Raji (cell line): ENCODE data around the gene STARD7.

Source experiments
- POLR2A ChIP-seq: IDR thresholded peaks from 2 replicates; pipeline ENCODE4 v1.6.1; 2011; ENCODE audit warnings: low read depth, low read length, control low read depth; ENCODE audit not compliant: insufficient read depth

Gene STARD7

DNA sequence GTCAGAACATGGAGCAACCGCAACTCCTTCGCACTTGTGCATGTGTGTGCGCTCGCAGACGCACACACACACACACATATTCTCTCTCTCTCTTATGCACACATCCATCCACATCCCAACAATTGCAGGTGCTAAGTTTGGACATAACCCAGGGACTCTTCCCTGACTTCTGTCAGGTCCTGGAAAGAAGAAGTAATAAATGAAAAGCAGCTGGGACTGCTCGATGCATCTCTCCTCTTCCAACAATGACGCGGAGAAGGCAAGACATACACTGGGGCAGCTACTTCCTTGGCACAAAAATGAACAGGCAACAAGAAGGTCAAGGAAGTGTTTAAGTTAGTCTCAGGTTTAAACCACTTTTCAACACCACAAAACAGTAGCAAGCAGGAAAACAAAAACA, 23.6 kb downstream of the STARD7 start:
- TF ChIP-seq POLR2A, result no peak

- TF ChIP-seq POLR2A, result no peak
Observed at GRCh38 chr2:96184188-96184587, 24.4 kb downstream of the STARD7 start.

- no peak for TF ChIP-seq POLR2A
Observed at GRCh38 chr2:96181529-96181928, 27.1 kb downstream of the STARD7 start.

GRCh38 chr2:96180521-96180920, 28.1 kb downstream of the STARD7 start:
- no peak for TF ChIP-seq POLR2A

- no peak for TF ChIP-seq POLR2A
Observed at GRCh38 chr2:96180002-96180401, 28.6 kb downstream of the STARD7 start.

DNA sequence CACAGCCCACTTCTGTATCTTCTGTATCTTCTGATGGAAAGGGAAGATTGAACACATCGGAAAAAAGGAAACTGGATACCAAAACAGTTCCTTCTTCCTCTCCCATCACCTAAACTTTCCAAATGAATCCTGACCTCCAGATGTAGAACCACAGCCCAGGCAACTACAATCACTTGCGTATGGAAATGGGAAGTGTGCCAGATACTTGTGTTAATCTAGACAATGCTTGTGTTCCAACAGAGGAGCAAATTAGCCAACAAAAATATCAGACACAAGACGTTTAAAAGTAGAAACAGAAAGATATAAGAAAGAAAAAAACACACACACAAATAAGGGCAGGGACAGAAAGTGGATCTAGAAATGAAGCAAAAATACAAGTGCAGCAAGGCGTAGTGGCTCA, 32.0 kb downstream of the STARD7 start:
- TF ChIP-seq POLR2A, result no peak

DNA sequence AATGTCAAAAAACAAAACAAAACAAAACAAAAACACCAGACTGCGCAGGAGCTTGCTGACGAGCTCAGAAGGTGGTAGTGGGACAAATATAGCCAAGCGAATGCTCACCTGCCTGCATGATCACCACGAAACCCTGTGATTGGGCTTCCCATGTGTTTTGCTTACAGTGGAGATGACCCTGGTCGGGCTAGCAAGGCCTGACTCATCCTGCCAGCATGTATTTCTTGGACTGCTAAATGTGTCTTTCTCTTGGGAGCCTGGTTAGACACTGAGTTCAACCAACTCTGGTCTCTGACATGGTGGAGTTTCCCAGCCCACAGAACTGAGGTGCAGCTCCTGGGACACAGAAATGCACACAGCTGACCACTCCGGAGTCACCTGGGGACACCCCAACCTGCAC, 32.7 kb downstream of the STARD7 start:
- no peak for TF ChIP-seq POLR2A

GRCh38 chr2:96174251-96175144, 34.1 kb downstream of the STARD7 start:
- 0 out of 2 replicates have a peak, but pooled peaks have one; percentile 33 for TF ChIP-seq POLR2A

DNA sequence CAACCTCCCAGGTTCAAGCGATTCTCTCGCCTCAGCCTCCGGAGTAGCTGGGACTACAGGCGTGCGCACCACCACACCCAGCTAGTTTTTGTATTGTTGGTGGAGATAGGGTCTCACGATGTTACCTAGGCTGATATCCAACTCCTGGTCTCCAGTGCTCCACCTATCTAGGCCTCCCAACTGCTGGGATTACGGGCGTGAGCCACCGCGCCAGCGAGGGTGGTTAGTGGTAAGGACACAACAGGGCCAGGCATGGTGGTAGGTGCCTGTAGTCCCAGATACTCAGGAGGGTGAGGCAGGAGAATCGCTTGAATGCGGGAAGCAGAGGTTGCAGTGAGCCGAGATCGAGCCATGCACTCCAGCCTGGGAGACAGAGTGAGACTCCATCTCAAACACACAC, 36.8 kb downstream of the STARD7 start:
- no peak for TF ChIP-seq POLR2A

DNA sequence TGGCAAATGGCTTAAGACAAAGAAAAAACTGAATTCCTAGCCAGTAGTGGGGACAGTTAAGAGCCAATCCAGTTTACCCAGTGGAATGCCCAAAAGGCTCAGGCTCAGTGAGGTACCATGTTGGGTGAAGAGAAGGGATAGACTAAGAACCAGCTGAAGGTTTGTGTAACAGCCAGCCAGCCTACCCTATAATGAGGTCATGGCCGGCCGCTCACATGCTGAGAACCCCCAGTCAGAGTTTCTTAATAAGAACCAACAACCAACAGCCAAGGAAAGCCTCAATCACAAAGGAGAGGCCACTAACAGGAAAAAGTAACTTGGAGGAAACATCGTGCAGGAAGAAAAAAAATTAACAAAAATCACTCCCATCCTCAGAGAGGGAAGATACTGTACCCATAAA, 38.0 kb downstream of the STARD7 start:
- no peak for TF ChIP-seq POLR2A

- TF ChIP-seq POLR2A, result no peak
Observed at GRCh38 chr2:96169868-96170507, 38.6 kb downstream of the STARD7 start.

DNA sequence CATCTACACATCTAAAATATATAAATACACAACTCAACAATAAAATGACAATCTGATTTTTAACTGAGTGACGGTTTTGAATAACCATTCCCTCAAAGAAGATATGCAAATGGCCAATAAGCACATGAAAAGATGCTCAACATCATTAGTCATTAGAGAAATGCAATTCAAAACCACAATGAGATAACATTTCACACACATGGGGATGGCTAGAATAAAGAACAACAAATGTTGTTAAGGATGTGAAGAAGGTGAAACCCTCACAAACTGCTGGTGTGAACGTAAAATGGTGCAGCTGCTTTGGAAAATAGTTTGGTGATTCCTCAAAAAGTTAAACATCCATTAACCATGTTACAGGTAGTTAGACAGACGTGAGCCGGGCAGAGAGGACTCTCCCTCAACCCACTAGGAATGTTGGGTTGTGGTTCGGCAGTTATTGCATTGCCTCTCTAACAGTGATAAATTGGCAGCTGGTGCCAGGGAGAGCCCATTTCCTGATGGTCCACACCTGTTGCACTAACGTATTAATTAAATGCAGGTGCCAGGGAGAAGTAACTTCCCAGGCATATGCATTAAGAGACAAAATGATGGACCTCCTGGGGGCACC, 41.1 kb downstream of the STARD7 start:
- TF ChIP-seq POLR2A, result no peak

DNA sequence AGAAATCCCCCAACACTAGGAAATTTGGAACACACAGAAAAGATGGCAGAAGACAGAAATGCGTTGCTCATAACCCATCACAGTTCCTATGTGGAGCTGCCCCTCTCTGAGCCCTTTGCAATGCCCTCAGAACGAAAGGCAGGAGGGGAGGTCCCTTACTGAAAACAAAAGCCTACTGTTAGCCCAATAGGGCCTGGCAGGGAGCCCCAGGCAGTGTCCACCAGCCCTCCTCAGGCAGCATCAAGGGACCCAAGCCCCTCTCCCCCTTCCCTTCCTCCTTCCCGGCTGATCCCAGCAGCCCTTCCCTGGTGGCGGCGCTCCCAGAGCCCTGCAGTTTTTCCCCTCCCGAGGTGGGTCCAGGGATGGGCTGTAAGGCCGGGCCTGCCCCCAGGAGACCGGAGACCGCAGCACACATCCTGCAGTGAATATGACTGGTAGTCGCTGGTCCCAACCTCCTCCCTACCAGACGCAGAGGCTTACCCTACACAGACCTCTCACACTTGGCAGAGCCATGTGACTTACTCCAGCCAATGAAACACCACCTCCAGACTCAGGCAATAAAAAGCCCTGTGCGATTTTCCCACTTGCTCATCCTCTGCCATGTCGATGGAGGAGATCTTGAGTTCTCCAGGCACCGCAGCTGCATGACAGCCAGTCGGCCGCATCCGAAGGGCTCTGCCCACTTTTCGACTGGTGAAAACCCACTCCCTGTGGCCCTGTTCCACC, 44.0 kb downstream of the STARD7 start:
- TF ChIP-seq POLR2A, result peak; percentile 86

DNA sequence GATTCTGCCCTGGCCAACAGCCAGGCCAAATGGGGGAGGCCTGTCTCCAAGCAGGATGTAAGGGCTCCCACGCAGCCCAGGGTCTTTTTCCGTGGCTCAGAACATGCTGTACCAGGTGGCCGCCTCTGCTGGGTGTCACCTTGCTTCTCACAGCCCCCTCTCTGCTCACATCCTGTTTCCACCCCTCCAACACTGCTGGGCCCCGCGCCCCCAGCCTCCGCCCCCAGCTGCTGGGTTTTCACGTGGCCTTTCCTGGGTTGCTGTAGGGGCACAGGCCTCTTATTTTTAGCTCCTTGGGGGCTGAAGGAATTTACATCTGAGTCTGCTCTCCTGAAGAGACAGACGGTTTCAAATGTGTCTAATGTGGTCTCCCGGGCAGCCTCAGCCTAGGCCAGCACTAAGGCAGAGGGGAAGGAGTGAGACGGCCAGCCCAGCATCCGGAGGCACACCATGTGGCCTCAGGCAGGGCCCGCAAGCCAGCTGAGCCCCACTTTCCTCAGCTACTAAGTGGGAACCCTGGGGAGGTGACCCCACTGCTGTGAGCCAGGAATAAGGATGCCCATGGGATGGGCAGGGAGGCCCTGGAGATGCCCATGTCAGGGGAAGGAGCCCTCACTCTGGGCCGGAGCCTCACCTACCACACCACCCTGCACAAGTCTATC, 44.7 kb downstream of the STARD7 start:
- peak; percentile 73 for TF ChIP-seq POLR2A

DNA sequence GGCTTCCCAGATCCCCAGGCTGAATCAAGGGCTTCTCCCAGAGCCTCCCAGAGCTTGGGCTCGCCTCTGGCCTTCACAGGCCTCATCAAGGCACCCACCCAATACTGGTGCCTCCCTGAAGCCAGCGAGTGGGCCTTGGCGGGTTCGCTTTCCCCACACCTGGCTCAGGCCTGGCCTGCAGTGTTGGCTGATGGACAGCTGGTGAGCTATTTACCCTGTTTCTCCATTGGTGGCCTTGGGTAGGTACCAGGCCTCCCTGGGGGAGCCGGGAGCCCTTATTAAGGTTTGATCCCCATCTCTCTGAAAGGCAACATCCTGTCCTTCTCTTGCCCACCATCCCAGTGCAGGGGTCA, 45.2 kb downstream of the STARD7 start:
- no peak for TF ChIP-seq POLR2A
